Peyer's patch (tissue), 4 donors: ENCODE data around the gene EPHA6.

Experiments used
- CTCF ChIP-seq, 6 experiments: fragments of 450-650 bp in 4 of 6; fragments of 200-600 bp in 2 of 6; sonication (generic) in 1 of 6; IDR thresholded peaks; one replicate each; pipeline ENCODE4 v1.5.1; 2017 to 2019; ENCODE audit warnings: antibody characterized with exemption in 6 of 6, mild to moderate bottlenecking in 3 of 6, moderate library complexity in 1 of 6
- POLR2A ChIP-seq, 2 donors: fragments of 450-650 bp; IDR thresholded peaks; one replicate each; pipeline ENCODE4 v1.5.1; 2017; ENCODE audit warnings: antibody characterized with exemption in 2 of 2, mild to moderate bottlenecking in 2 of 2, moderate library complexity in 2 of 2

- TF ChIP-seq CTCF (IDR thresholded peaks at IDR 0.05) (no peak), POLR2A (IDR thresholded peaks at IDR 0.05) (no peak)
These were observed 870.1 kb downstream of the EPHA6 start for GRCh38 chr3:97684490-97684889.
